ENCODE measurements around the gene PCBD1. TPM values are rescaled to one million over a fixed set of nuclear protein-coding genes. Genes with fewer than 3 reads are reported as not detected.
A peak's percentile ranks its signal among the peaks of the same experiment; 100 is the strongest.

The PCBD1 gene
- total and polyA plus RNA-seq, 2 experiments from 2014 or later: 33.3 to 78.5 TPM

GRCh38 chr10:70856454-70856853 is 31.9 kb downstream of the PCBD1 start (continued):
- TF ChIP-seq JUNB (IDR thresholded peaks at IDR 0.05; ENCODE audit: unreplicated experiment): no peak
- TF ChIP-seq CREB1 (CRISPR knock-in tag; IDR thresholded peaks at IDR 0.05; ENCODE audit: low read depth): no peak
- no peak for TF ChIP-seq POLR2AphosphoS5 (IDR thresholded peaks at IDR 0.05; ENCODE audit: low read depth)

- Histone ChIP-seq H2AFZ (no peak overlapping the region), H3K4me2 (no peak overlapping the region), H3F3A (replicated peaks; ENCODE audit: low read depth) (no peaks in the 10 kb centered on the region), H3K4me3 (no peak overlapping the region), H3K27me3 (ENCODE audit: insufficient read depth) (no peaks in the 10 kb centered on the region), H3K36me3 (ENCODE audit: insufficient read depth) (peaks cover 24% of the 10 kb centered on the region; the same call in 1 of the 2 replicates), H3K79me2 (replicated peaks; ENCODE audit: insufficient read depth) (0 out of 2 replicates have a peak, but pooled peaks cover 4% of the 10 kb centered on the region), H3K27ac (ENCODE audit: low read depth) (no peak overlapping the region), H3K4me1 (ENCODE audit: insufficient read depth) (no peaks in the 10 kb centered on the region), H4K20me1 (replicated peaks; ENCODE audit: insufficient read depth) (peaks cover 5% of the 10 kb centered on the region; the same call in 1 of the 2 replicates), H3K9me2 (ENCODE audit: insufficient read depth) (no peaks in the 10 kb centered on the region)
- Mint-ChIP-seq H3K4me3 (no peak overlapping the region), H3K27me3 (ENCODE audit: insufficient read depth, low read depth, poor library complexity) (peaks cover 4% of the 10 kb centered on the region), H3K9me3 (no peaks in the 10 kb centered on the region), H3K4me1 (no peaks in the 10 kb centered on the region), H3K36me3 (ENCODE audit: low read depth) (peaks cover 47% of the 10 kb centered on the region; the same call in 2 of the 3 replicates), H3K27ac (peak overlapping the region; percentile 6; the same call in 1 of the 2 replicates)
- TF ChIP-seq CTCF (conservative IDR thresholded peaks at IDR 0.05; ENCODE audit: low read depth in 2 of 2): no peak
- ATAC-seq: no peak
- no peak for DNase-seq (ENCODE audit: low spot score)
These were observed 34.9 kb downstream of the PCBD1 start for GRCh38 chr10:70853457-70853856.

- Histone ChIP-seq H3K27ac (ENCODE audit: low read depth) (no peak overlapping the region), H3K4me1 (ENCODE audit: insufficient read depth) (no peaks in the 10 kb centered on the region), H3K9me2 (ENCODE audit: insufficient read depth) (no peaks in the 10 kb centered on the region), H4K20me1 (replicated peaks; ENCODE audit: insufficient read depth) (peaks cover 5% of the 10 kb centered on the region; the same call in 1 of the 2 replicates), H2AFZ (no peak overlapping the region), H3K36me3 (ENCODE audit: insufficient read depth) (peaks cover 20% of the 10 kb centered on the region; the same call in 1 of the 2 replicates), H3K79me2 (replicated peaks; ENCODE audit: insufficient read depth) (0 out of 2 replicates have a peak, but pooled peaks cover 4% of the 10 kb centered on the region), H3K27me3 (ENCODE audit: insufficient read depth) (no peaks in the 10 kb centered on the region), H3K4me3 (no peak overlapping the region), H3K4me2 (no peak overlapping the region), H3F3A (replicated peaks; ENCODE audit: low read depth) (no peaks in the 10 kb centered on the region)
- Mint-ChIP-seq H3K36me3 (ENCODE audit: low read depth) (peaks cover 44% of the 10 kb centered on the region; the same call in 2 of the 3 replicates), H3K4me3 (no peak overlapping the region), H3K27ac (peak overlapping the region; percentile 6; the same call in 1 of the 2 replicates), H3K27me3 (ENCODE audit: insufficient read depth, low read depth, poor library complexity) (peaks cover 4% of the 10 kb centered on the region), H3K9me3 (no peaks in the 10 kb centered on the region), H3K4me1 (no peaks in the 10 kb centered on the region)
- ATAC-seq (no peak), DNase-seq (ENCODE audit: low spot score) (no peak)
- no peak for TF ChIP-seq EZH2 (IDR thresholded peaks at IDR 0.05; ENCODE audit: low read depth, unreplicated experiment)
- no peak for TF ChIP-seq ZNF331 (CRISPR knock-in tag; IDR thresholded peaks at IDR 0.05; ENCODE audit: low read depth)
- no peak for TF ChIP-seq STAT1 (IDR thresholded peaks at IDR 0.05; ENCODE audit: unreplicated experiment)
- no peak for TF ChIP-seq ETS1 (IDR thresholded peaks at IDR 0.05)
- no peak for TF ChIP-seq CTCF (conservative IDR thresholded peaks at IDR 0.05; ENCODE audit: low read depth in 2 of 2)
- no peak for TF ChIP-seq JUNB (IDR thresholded peaks at IDR 0.05; ENCODE audit: unreplicated experiment)
- TF ChIP-seq ZNF114 (CRISPR knock-in tag; IDR thresholded peaks at IDR 0.05): no peak
These were observed 35.3 kb downstream of the PCBD1 start for GRCh38 chr10:70853038-70853437.

All from GM23338 (cell line).